ENCODE results near the gene SRP19. TPM values are rescaled to one million over a fixed set of nuclear protein-coding genes. Genes with fewer than 3 reads are reported as not detected.

The SRP19 gene
- total RNA-seq, 4 donors from 2014 or later = 37.1 to 154 (median 49.7) TPM

DNA sequence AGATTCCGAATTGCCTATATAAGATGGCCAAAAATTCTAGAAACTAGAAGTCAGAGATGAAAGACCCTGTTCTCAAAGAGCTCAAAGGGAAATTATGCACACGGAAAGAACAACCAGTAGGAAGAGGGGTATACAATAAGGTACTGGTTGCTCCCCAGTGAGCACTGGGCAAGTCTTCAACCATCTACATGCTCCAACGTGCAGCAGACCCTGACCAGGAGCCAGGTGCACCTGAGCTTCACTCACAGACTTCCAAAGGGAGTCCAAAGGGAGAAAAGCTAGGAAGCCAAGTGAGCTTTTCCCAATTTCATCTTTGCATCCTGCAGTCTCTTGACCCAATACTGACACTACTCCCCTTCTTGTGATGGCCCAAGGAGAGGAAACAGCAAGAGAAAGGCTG lies 57.0 kb downstream of the SRP19 start:
- Histone ChIP-seq H3K36me3 (no peaks in the 10 kb centered on the region), H3K4me1 (peaks cover 7 to 12% of the 10 kb centered on the region in 2 donors), H3K27me3 (no peaks in the 10 kb centered on the region), H3K9me3 (no peaks in the 10 kb centered on the region), H3K4me3 (no peak overlapping the region), H3K27ac (no peak overlapping the region)
- no peak for DNase-seq
- TF ChIP-seq POLR2A (IDR thresholded peaks at IDR 0.05) = no peak
- TF ChIP-seq, protein P1, sequence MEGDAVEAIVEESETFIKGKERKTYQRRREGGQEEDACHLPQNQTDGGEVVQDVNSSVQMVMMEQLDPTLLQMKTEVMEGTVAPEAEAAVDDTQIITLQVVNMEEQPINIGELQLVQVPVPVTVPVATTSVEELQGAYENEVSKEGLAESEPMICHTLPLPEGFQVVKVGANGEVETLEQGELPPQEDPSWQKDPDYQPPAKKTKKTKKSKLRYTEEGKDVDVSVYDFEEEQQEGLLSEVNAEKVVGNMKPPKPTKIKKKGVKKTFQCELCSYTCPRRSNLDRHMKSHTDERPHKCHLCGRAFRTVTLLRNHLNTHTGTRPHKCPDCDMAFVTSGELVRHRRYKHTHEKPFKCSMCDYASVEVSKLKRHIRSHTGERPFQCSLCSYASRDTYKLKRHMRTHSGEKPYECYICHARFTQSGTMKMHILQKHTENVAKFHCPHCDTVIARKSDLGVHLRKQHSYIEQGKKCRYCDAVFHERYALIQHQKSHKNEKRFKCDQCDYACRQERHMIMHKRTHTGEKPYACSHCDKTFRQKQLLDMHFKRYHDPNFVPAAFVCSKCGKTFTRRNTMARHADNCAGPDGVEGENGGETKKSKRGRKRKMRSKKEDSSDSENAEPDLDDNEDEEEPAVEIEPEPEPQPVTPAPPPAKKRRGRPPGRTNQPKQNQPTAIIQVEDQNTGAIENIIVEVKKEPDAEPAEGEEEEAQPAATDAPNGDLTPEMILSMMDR (IDR thresholded peaks at IDR 0.05) = no peak
- intact Hi-C loops (cut with DNase I; ENCODE audit: low total_unique reads) = no loop called here

DNA sequence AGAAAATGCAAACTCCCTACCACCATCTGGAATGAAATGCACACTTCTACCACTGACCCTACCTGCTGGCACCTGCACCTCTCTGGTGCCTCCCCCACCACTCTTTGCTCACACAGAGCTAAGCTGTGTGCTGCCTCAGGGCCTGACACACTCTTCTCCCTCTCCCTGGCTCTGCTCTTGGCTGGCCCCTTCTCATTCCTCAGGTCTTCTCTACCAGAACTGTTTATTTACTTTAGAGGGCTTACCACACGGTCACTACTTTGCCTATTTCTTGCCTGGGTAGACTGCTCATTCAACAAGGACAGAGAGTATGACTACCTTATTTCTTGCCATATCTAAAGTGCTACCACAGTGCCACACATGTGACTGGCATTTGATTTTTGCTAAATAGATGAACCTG lies 57.6 kb downstream of the SRP19 start:
- Histone ChIP-seq H3K4me1 (peaks cover 7 to 12% of the 10 kb centered on the region in 2 donors), H3K27ac (no peak overlapping the region)

More for the DNA sequence above, 57.6 kb downstream of the SRP19 start:
- no peak for DNase-seq
- Histone ChIP-seq H3K27me3 (no peaks in the 10 kb centered on the region), H3K9me3 (no peaks in the 10 kb centered on the region), H3K4me3 (no peak overlapping the region), H3K36me3 (no peaks in the 10 kb centered on the region)
- intact Hi-C loops (cut with DNase I; ENCODE audit: low total_unique reads) = no loop called here
- no peak for TF ChIP-seq POLR2A (IDR thresholded peaks at IDR 0.05)
- TF ChIP-seq, protein P1 (IDR thresholded peaks at IDR 0.05) = no peak

Other genes with a start within 250 kb of the SRP19 start
- 100 to 1,000 TPM in 2 of 4 donors, 10 to 100 TPM in 2; 45.4 to 132 (median 91.7) TPM for gene APC, start 123.4 kb upstream of the SRP19 start, total RNA-seq
- gene REEP5, start 60.9 kb downstream of the SRP19 start, total RNA-seq = 10 to 100 TPM; 35.6 to 77.1 (median 56.2) TPM
- gene DCP2, start 115.5 kb downstream of the SRP19 start, total RNA-seq = 100 to 1,000 TPM in 1 of 4 donors, 10 to 100 TPM in 3; 11.2 to 124 (median 27.6) TPM

Measured in uterus (tissue), 4 donors.